GM21717 (cell line): ENCODE data around the gene FUT7.

Experiments
- ATAC-seq: cut with Tn5 transposase; IDR thresholded peaks from one replicate; pipeline ENCODE4 v1.9.1; 2021; ENCODE audit warnings: mild to moderate bottlenecking, moderate library complexity; ENCODE audit not compliant: unreplicated experiment

The FUT7 gene

DNA sequence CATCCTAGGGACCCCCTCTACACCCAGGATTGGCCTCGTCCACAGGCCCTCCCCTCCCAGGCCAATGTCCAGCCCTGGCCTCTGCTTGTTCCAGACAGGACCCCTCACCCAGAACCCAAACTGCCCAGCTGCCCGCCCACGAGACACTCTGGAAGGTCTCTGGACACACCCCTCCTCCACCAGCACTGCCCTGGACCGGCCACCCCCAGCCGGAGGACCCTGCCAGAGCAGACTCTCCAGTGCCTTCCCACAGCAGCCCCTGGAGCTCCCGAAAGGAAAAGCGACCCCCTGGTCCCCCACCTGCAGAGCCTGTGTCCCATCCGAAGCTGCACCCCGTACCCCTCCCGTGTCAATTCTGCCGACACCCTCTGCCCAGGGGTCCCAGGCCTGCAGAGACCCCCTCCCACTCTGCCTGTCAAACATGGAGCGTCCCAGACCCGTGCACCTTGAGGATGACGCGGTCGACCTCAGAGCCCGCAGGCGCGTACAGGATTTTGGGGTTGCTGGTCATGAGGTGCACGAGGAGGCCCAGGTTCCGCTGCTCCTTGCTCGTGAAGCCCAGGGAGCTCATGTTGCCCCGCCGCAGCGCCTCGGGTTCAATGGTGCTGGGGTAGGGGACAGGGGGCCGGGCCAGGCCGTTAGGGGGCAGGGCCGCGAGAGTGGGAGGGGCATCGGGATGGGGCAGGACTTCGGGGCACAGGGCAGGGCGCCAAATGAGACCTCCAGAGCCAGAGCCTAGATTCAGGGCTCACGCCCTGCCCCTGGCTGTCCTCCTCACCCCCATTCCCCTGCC is 11.8 kb downstream of the FUT7 start:
- no peak for ATAC-seq

DNA sequence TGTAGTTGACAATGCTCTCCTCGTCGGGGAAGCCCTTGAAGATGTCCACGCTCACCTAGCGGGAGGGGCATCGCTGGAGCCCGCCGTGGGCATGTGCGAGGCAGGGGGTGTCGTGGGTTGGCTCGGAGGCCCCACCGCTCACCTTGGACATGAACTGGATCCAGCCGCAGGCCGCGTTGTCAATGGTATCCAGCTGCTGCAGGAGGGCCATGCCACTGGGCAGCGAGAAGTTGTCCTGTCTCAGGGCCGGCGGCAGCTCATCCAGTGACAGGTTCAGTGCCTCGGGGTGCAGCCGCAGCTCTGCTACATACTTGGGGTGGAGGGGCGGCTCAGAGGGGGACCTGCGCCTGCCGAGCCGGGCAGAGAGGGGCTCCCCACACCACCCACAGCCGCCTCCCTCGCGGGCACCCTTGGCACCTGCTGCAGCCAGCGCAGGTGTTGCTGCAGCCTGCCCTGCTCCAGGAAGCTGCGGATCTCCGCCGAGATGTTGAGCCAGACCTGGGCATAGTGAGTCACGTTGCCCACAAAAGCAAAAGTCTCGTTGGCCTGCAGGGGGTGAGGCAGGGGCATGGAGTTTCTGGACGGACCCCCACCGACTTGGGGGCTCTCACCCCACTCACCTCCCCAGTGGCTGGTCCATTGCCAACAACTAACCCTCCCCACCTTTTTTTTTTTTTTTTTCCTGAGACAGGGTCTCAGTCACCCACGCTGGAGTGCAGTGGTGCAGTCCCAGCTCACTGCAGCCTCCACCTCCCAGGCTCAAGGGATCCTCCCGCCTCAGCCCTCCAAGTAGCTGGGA is 12.9 kb downstream of the FUT7 start:
- ATAC-seq = no peak

GRCh38 chr9:137017791-137018497 is 13.9 kb downstream of the FUT7 start:
- no peak for ATAC-seq

DNA sequence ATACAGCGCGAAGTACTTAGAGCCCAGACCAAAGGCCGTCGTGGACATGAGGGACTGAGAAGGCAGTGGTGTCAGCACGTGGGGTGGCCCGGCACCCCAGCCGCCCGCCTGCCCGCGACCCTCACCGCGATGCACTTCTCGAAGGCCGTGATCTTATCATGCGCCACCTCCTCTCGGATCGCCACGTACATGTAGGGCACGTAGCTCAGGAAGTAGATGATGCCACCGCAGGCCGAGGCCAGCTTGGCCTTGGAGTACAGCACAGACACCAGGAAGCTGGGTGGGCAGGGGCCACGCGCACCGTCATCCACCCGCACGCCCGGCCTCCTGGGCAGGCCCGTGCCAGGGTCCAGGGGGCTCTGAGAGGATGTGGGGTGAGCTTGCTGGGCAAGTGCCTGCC is 14.8 kb downstream of the FUT7 start:
- no peak for ATAC-seq

DNA sequence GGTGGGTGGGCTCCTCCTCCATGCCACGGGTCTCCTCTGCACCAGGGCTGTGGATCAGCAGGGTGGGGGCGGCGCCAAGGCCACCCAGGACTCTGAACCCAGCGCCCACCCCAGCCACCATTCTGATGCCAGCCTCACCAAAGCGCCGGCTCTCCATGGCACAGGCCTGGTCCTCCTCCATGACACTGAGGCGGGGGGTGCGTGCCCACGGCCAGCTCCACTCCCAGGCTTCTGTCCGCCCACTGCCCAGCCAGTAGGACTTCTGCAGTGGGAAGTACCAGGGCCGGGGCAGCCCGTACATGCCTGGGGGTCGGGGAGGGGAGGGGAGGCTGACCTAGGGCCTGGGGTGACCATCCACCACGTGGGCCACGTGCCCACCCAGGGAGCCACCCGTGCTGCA is 15.5 kb downstream of the FUT7 start:
- ATAC-seq = no peak

- ATAC-seq = no peak
These were observed 15.9 kb downstream of the FUT7 start for GRCh38 chr9:137015976-137016375.

GRCh38 chr9:137015540-137015930 is 16.4 kb downstream of the FUT7 start:
- no peak for ATAC-seq

DNA sequence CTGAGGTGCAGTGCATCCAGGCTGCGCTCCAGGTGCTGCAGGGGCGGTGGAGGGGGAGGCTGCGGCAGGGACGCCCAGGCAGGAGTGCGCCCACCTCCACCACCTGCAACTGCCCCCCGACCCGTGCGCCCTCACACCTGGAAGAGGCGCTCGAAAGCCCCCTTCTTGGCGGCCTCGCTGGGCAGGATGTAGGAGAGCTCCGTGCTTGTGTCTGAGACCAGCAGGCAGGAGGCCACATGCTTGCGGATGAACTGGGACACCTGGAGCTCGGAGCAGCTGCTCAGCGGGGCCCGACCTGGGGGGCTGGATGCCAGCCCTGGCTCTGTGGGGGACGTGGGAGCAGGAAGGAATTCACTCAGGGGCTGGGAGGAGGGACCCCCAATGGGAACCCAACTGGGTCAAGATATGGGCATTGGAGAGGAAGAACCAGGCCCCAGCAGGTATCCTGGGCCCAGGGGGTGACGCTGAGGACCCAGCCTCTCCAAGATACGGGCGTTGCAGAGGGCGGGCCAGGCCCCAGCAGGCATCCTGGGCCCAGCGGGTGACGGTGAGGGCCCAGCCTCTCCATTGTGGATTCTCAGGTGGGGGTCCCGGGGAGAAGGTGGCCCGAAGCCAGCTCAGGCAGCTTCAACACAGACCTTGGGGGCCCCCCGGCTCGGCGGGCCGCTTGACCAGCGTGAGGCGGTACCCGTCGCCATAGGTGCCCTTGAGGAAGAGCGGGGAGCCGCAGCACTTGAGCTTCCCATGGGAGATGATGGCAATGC is 16.9 kb downstream of the FUT7 start:
- no peak for ATAC-seq

- ATAC-seq = no peak
These were observed 17.7 kb downstream of the FUT7 start for GRCh38 chr9:137014166-137014565.

GRCh38 chr9:137013571-137013940 is 18.3 kb downstream of the FUT7 start:
- ATAC-seq = no peak

DNA sequence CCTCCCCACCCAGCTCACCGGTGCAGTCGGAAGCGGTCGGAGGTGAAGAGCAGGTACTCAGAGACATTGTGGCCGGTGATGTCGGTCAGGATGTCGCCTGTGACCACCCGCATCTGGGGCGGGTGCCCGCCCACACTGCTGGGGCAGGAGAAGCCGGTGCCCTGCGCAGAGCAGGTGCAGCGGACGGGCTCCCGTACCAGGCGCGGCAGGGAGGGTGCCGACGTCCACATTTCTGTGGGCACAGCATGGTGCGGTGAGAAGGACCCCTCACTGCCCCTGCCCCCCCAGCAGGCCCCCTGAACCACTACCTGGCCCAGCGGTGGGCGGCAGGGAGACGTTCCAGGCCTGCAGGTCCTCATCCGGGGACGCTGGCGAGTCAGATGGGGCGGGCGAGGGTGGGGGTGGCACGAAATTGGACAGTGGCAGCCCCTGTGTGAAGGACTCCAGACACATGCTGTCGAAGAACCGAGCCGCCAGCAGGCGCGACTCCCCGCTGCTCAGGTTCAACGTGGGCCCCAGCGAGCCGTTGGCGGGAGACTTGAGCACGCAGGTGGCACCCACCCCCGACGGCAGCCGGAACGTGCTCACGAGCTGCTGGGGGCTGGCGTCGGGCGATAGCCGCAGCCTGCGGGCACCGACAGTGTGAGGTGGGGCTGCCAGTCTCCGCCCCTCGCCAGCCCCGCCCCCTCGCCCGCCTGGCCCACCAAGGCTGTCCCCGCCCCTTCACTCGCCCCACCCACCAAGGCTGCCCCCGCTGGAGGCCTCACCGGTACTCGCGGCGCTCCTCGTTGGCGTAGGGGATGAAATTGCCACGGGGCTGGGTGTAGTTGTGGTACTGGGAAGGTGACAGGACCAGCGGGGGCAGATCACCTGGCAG is 19.0 kb downstream of the FUT7 start:
- ATAC-seq = no peak

DNA sequence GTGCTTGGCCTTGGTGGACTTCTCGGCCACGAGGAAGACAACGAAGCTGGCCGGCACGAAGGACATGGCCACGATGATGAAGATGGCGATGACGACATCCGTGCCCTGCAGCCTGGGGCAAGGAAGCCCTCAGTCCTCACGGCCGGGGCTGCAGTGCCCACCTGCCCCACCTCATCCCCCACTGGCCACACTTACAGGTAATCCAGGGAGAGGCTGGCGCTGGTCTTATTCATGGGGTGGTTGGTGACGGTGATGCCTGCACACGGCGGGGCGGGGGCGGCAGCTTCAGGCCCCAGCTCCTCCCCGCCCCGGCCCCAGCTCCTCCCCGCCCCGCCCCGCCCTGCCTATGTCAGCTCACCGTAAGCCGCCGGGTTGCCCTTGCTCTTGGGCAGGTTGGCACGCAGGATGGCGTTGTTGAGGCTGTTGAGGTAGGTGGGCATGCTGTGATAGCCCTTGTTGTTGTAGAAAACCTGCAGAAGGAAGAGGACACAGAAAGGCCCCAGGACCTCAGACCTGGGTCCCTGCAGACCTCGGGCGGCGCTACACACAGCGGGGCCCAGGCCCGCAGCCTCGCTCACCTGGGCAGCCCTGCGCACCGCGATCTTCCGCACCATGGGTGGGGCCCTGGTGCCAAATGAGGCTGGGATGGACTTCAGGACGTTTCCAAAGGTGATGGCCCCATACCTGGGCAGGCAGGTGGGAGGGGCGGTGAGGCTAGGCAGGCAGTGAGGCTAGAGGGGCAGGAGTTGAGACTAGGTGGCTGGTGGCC is 19.8 kb downstream of the FUT7 start:
- ATAC-seq = no peak

- no peak for ATAC-seq
These were observed 20.7 kb downstream of the FUT7 start for GRCh38 chr9:137011156-137011555.

DNA sequence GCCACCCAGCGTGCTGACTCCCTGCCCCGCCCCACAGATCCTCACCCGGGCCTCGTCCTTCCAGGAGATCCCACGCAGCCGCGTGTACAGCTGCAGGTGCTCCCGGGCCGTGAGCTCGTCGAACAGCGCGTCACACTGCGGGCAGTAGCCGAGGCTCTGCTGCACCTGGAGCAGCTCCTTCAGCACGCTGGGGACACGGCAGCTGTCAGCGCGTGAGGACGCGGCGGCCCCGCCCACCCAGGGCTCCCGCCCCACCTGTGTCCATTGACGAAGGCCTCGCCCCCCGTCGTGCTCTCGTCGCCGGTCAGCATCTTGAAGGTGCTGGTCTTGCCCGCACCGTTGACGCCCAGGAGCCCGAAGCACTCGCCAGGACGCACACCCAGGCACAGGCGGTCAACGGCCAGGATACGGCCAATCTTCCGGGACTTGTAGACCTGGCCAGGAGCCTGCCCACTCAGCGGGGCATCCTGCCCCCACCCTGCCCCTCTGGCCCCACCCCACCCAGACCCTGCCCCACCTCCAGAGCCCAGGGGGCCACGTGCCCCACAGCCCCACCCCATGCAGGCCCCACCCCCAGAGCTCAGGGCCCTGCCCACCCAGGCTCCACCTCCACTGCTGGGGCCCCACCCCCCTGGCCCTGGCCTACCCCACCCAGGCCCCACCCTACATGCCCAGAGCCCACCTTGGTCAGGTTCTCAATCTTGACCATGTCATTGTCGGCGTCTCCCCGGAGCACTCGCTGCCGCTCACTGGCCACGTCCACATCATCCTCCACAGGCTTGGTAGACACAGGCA is 21.8 kb downstream of the FUT7 start:
- no peak for ATAC-seq

DNA sequence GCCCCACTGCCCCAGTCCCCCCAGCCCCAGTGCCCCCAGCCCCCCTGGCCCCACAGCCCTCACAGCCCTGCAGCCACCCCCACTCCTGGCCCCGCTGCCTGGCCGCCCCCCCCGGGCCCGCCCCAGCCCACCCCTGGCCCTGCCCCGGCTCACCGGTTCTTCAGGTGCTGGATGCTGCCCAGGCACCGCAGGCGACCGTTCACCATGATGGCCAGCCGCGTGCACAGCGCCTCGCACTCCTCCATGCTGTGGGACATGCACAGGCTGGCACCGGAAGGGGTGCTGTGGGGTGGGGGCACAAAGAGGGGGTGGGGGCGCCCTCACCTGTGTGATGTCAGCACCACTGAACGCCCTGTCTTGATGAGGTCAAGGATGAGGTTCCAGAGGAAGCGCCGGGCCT is 22.7 kb downstream of the FUT7 start:
- no peak for ATAC-seq

GRCh38 chr9:137008312-137008711 is 23.6 kb downstream of the FUT7 start:
- ATAC-seq = no peak

DNA sequence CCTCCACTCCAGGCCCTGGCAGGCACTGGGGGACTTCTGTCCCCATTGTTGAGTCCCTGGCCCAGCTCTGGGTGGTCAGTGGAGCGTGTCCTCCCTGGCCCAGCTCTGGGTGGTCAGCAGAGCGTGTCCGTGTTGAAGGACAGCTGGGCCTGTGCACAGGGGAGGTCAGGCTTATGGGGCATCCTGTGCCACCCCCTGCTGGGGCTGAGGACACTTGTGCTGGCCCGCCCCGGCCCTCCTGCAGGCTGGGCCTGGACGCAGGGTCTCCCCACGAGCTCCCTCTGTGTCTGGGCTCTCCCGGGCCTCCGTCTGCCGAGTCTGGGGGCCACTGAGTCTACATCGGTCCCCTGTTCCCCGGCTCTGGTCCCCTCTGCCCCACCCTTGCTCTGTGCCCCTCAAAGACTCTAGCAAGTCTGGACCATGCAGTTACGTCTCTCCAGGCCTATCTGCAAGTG is 24.0 kb downstream of the FUT7 start:
- ATAC-seq = no peak

DNA sequence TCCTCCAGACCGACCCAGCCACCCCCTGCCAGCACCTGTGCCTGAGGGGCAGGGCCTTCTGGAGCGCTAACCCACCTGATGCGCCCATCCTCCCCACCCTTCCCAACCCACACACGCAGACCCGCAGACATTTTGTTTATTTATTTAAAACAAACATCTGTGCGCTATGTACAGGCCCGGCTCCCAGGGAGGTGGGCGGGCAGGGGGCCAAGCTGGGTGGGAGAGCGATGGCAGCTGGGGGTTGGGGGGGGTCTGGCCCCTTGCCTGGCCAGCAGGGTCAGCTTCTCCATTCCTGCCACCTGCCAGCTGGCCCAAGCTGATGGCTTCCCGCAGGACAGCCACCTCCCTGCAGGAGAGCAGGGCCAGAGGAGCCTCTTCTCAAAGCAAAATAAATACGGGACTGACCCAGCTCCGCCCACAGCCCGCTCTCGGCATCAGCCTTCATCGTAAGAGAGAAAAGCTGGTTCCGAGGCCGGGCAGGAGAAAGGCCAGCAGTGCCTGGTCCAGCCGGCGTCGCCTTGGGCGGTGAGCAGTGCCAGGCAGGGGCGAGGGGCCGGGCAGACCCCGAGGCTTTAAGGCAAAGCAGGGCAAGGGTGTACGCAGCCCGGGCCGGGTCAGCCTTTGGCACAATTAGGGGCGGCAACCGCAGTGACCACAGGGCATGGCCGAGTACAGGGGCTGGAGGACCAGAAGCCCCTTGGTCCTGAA is 24.6 kb downstream of the FUT7 start:
- no peak for ATAC-seq
